CD14-positive monocyte (primary cell): Measurements from ENCODE around the gene PACSIN2. TPM values are rescaled to one million over a fixed set of nuclear protein-coding genes. Genes with fewer than 3 reads are reported as not detected.

ENCODE experiments used
- DNase-seq, 3 donors: peaks; one replicate each; pipeline ENCODE4 v3.0.0-alpha.2; 2011 to 2022
- H2AFZ ChIP-seq: 2 replicates; pipeline ENCODE4 v1.6.0; 2012; ENCODE audit warnings: mild to moderate bottlenecking, low read depth, low read length, inconsistent platforms; ENCODE audit not compliant: insufficient read depth, poor library complexity, severe bottlenecking
- H3K27ac ChIP-seq, 2 donors: 1 replicate in 1 of 2; 2 replicates in 1 of 2; pipeline ENCODE4 v1.5.1; 2012 to 2013; ENCODE audit warnings: low read length in 2 of 2, control low read depth in 1 of 2, inconsistent platforms in 1 of 2, low read depth in 1 of 2, mild to moderate bottlenecking in 1 of 2
- H3K27me3 ChIP-seq, 2 donors: one replicate each; pipeline versions ENCODE4 v1.6.0 to v1.6.1; 2011 to 2013; ENCODE audit warnings: low read length in 2 of 2; ENCODE audit not compliant: control insufficient read depth in 2 of 2, insufficient read depth in 2 of 2
- H3K36me3 ChIP-seq, 2 donors: replicated peaks in 1 of 2; 1 replicate in 1 of 2; 2 replicates in 1 of 2; pipeline versions ENCODE4 v1.5.1 to v1.6.1; 2012 to 2013; ENCODE audit warnings: low read length in 2 of 2, control low read depth in 1 of 2, inconsistent platforms in 1 of 2, mild to moderate bottlenecking in 1 of 2; ENCODE audit not compliant: insufficient read depth in 2 of 2, control insufficient read depth in 1 of 2
- H3K4me1 ChIP-seq, 2 donors: 1 replicate in 1 of 2; 2 replicates in 1 of 2; pipeline versions ENCODE4 v1.5.1 to v1.6.1; 2012 to 2013; ENCODE audit warnings: low read length in 2 of 2, control low read depth in 1 of 2, inconsistent platforms in 1 of 2, mild to moderate bottlenecking in 1 of 2, moderate library complexity in 1 of 2; ENCODE audit not compliant: insufficient read depth in 2 of 2, control insufficient read depth in 1 of 2
- H3K4me2 ChIP-seq: replicated peaks from 2 replicates; pipeline ENCODE3; 2012; ENCODE audit warnings: low read length, moderate library complexity, mild to moderate bottlenecking; ENCODE audit not compliant: poor library complexity, severe bottlenecking; ENCODE audit errors: extremely low read depth
- H3K4me3 ChIP-seq, 3 experiments: fragments of 200-600 bp in 1 of 3; sonication (generic) in 1 of 3; replicated peaks in 1 of 3; 1 replicate in 2 of 3; 2 replicates in 1 of 3; pipeline ENCODE4 v1.5.1; 2011 to 2013; ENCODE audit warnings: low read length in 3 of 3, mild to moderate bottlenecking in 3 of 3, control low read depth in 2 of 3, low read depth in 2 of 3, inconsistent platforms in 1 of 3, moderate library complexity in 1 of 3
- H3K79me2 ChIP-seq: 2 replicates; pipeline ENCODE4 v1.6.0; 2012; ENCODE audit warnings: mild to moderate bottlenecking, control low read depth, inconsistent platforms, low read length, moderate library complexity; ENCODE audit not compliant: insufficient read depth
- H3K9ac ChIP-seq: 2 replicates; pipeline ENCODE4 v1.6.0; 2017; ENCODE audit warnings: low read length, mild to moderate bottlenecking; ENCODE audit not compliant: insufficient read depth, poor library complexity, severe bottlenecking
- H3K9me3 ChIP-seq, 2 donors: replicated peaks in 1 of 2; 1 replicate in 1 of 2; 2 replicates in 1 of 2; pipeline versions ENCODE4 v1.5.1 to v1.6.1; 2012 to 2013; ENCODE audit warnings: low read length in 2 of 2, control low read depth in 1 of 2; ENCODE audit not compliant: control insufficient read depth in 1 of 2, insufficient read depth in 1 of 2
- H4K20me1 ChIP-seq: 2 replicates; pipeline ENCODE4 v1.6.0; 2012; ENCODE audit warnings: mild to moderate bottlenecking, low read length, control low read depth, moderate library complexity; ENCODE audit not compliant: insufficient read depth
- H3K27ac Mint-ChIP-seq, 7 donors: one replicate each; pipeline ENCODE4 v1.8.0; 2020; ENCODE audit warnings: mild to moderate bottlenecking in 7 of 7, mixed read lengths in 7 of 7, moderate library complexity in 6 of 7, inconsistent platforms in 2 of 7
- H3K27me3 Mint-ChIP-seq, 3 donors: one replicate each; pipeline ENCODE4 v1.8.0; 2021 to 2022; ENCODE audit warnings: low read depth in 3 of 3, mild to moderate bottlenecking in 3 of 3, mixed read lengths in 3 of 3, moderate library complexity in 3 of 3, inconsistent platforms in 1 of 3
- H3K36me3 Mint-ChIP-seq, 2 donors: one replicate each; pipeline ENCODE4 v1.8.0; 2020; ENCODE audit warnings: mixed read lengths in 2 of 2, inconsistent platforms in 1 of 2, mild to moderate bottlenecking in 1 of 2
- H3K4me1 Mint-ChIP-seq: one replicate; pipeline ENCODE4 v1.8.0; 2020; ENCODE audit warnings: mild to moderate bottlenecking, mixed read lengths
- H3K4me3 Mint-ChIP-seq, 2 donors: one replicate each; pipeline ENCODE4 v1.8.0; 2020; ENCODE audit warnings: mild to moderate bottlenecking in 2 of 2, mixed read lengths in 2 of 2, moderate library complexity in 1 of 2
- H3K9me3 Mint-ChIP-seq, 7 donors: one replicate each; pipeline ENCODE4 v1.8.0; 2020 to 2022; ENCODE audit warnings: mixed read lengths in 7 of 7, mild to moderate bottlenecking in 6 of 7, moderate library complexity in 6 of 7, inconsistent platforms in 2 of 7
- CTCF ChIP-seq: fragments of 200-600 bp; IDR thresholded peaks from one replicate; pipeline ENCODE4 v1.8.0; 2022; ENCODE audit warnings: antibody characterized with exemption, mild to moderate bottlenecking
- WGBS: methylation state at CpG from one replicate; pipeline ENCODE4 v1.1.5; 2013; ENCODE audit warnings: missing lambda C conversion rate; ENCODE audit not compliant: insufficient coverage; 5-methylcytosine and 5-hydroxymethylcytosine counted together
- intact Hi-C, 2 donors: fragments of 100-400 bp; cut with micrococcal nuclease; formaldehyde crosslinking; loops; one replicate each; pipeline versions ENCODE4 v1.15.0 to v1.15.1; 2023
- polyA plus RNA-seq, 3 donors: library from polyadenylated mRNA; depleted of rRNA in 1 of 3; unstranded in 2 of 3; stranded (reverse) in 1 of 3; fragments of 300-500 nt in 2 of 3; fragments of >200 nt in 1 of 3; fragmentation: Illumina TruSeq in 2 of 3; gene quantifications; 1 replicate in 2 of 3; 2 replicates in 1 of 3; pipeline ENCODE4 v1.2.3, GENCODE V29; 2012 to 2021

The PACSIN2 gene
- polyA plus RNA-seq, 3 donors, result 31.2 to 45.7 (median 40.2) TPM

- Mint-ChIP-seq H3K36me3 (peaks cover 80 to 100% of the 10 kb centered on the region in 2 donors), H3K27ac (peak overlapping the region in 4 of 7 donors; percentile 26 to 83 (median 58)), H3K9me3 (no peaks in the 10 kb centered on the region), H3K27me3 (peaks cover 0 to 2% (median 0%) of the 10 kb centered on the region in 3 donors), H3K4me1 (no peaks in the 10 kb centered on the region), H3K4me3 (no peak overlapping the region)
- H3K9ac ChIP-seq, result no peak overlapping the region
- no peak overlapping the region for H2AFZ ChIP-seq
- intact Hi-C loops, result no loop called here
- no peaks in the 10 kb centered on the region for H3K4me1 ChIP-seq
- DNase-seq, result no peak
- H3K27ac ChIP-seq, result no peak overlapping the region
- peaks cover 3% of the 10 kb centered on the region for H4K20me1 ChIP-seq
- no peaks in the 10 kb centered on the region for H3K27me3 ChIP-seq
- no peak overlapping the region for H3K4me2 ChIP-seq
- no peaks in the 10 kb centered on the region for H3K9me3 ChIP-seq
- H3K4me3 ChIP-seq, result no peak overlapping the region
- peaks cover 85 to 96% of the 10 kb centered on the region in 2 donors for H3K36me3 ChIP-seq
- H3K79me2 ChIP-seq, result no peaks in the 10 kb centered on the region
- TF ChIP-seq CTCF, result no peak
Measured at GRCh38 chr22:42873356-42873755, 141.6 kb downstream of the PACSIN2 start.

DNA sequence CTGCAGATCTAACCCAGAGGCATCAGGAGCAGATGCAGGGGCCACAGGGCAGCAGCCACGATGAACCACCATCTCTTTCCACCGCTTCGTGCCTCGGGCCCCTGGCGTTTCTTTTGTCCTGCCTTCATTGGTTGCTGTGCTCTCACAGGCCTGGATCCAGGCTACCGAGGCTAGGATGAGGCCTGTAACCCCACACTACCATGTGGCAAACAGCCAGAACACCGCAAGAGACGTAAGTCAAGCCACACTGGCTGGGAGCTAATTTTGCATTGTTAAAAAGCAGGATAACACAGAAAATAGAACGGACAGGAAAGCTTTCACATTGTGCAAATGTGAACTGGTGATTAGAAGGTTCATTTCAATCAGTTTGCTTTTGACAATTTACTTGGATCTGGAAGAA is 142.1 kb downstream of the PACSIN2 start:
- 100% methylated on average over 1 of the region's 9 CpGs for WGBS
- peaks cover 0 to 2% (median 0%) of the 10 kb centered on the region in 3 donors for H3K27me3 Mint-ChIP-seq
- no peak overlapping the region for H3K4me2 ChIP-seq
- no peak overlapping the region for H3K27ac ChIP-seq
- no peak overlapping the region for H3K9ac ChIP-seq
- no peaks in the 10 kb centered on the region for H3K9me3 Mint-ChIP-seq
- no peak for TF ChIP-seq CTCF
- peaks cover 75 to 97% of the 10 kb centered on the region in 2 donors for H3K36me3 Mint-ChIP-seq
- H3K4me3 ChIP-seq, result no peak overlapping the region
- H3K36me3 ChIP-seq, result peaks cover 80 to 90% of the 10 kb centered on the region in 2 donors
- H3K27ac Mint-ChIP-seq, result no peak overlapping the region
- peaks cover 5% of the 10 kb centered on the region for H3K4me1 Mint-ChIP-seq
- H3K27me3 ChIP-seq, result no peaks in the 10 kb centered on the region
- no peaks in the 10 kb centered on the region for H3K9me3 ChIP-seq
- H3K4me3 Mint-ChIP-seq, result no peak overlapping the region
- no peaks in the 10 kb centered on the region for H3K4me1 ChIP-seq
- intact Hi-C loops, result no loop called here
- no peaks in the 10 kb centered on the region for H3K79me2 ChIP-seq
- DNase-seq, result no peak
- H4K20me1 ChIP-seq, result peaks cover 3% of the 10 kb centered on the region
- no peak overlapping the region for H2AFZ ChIP-seq
